ENCODE measurements around the gene ECHDC3. TPM values are rescaled to one million over a fixed set of nuclear protein-coding genes. Genes with fewer than 3 reads are reported as not detected.

Gene ECHDC3
- total RNA-seq, 1 experiment from 2014 or later, result 13.0 TPM

- Histone ChIP-seq H3K9ac (ENCODE audit: low read length) (no peak overlapping the region), H3K27ac (ENCODE audit: low read depth, low read length) (no peak overlapping the region), H4K20me1 (ENCODE audit: insufficient read depth) (no peaks in the 10 kb centered on the region), H3K36me3 (ENCODE audit: control insufficient read depth in 1 of 2, insufficient read depth in 2 of 2, low read length in 2 of 2) (no peaks in the 10 kb centered on the region), H3K4me3 (replicated peaks in 1 of 2; ENCODE audit: low read depth in 1 of 2, low read length in 2 of 2) (no peak overlapping the region), H2AFZ (ENCODE audit: low read depth, low read length, poor library complexity, severe bottlenecking) (no peak overlapping the region), H3K27me3 (ENCODE audit: insufficient read depth, low read length) (no peaks in the 10 kb centered on the region), H3K9me3 (ENCODE audit: control insufficient read depth in 1 of 2, insufficient read depth in 1 of 2, low read depth in 1 of 2, low read length in 2 of 2) (no peaks in the 10 kb centered on the region), H3K9me2 (ENCODE audit: insufficient read depth) (0 out of 2 replicates have a peak, but pooled peaks cover 2% of the 10 kb centered on the region), H3K4me1 (ENCODE audit: control insufficient read depth in 1 of 2, insufficient read depth in 2 of 2, low read length in 2 of 2) (no peaks in the 10 kb centered on the region), H3K4me2 (ENCODE audit: low read length) (no peak overlapping the region), H3K79me2 (ENCODE audit: insufficient read depth, low read length) (no peaks in the 10 kb centered on the region)
- no peak for ATAC-seq
- CTCF ChIA-PET, result no interaction called here
- no peak for DNase-seq (ENCODE audit: low read depth, low spot score)
- POLR2A ChIA-PET, result no interaction called here
- no TSS peak for BruUV-seq (replicated peaks)
- intact Hi-C loops (cut with micrococcal nuclease), result no loop called here
- RAD21 ChIA-PET (ENCODE audit: low non-redundant PET in 1 of 2, low total read pairs in 2 of 2, uncharacterized antibody in 2 of 2, unreplicated experiment in 2 of 2), result no interaction called here
- TF ChIP-seq ATF3 (IDR thresholded peaks at IDR 0.05), result no peak
- no peak for TF ChIP-seq MAX (IDR thresholded peaks at IDR 0.05)
- TF ChIP-seq CEBPB (IDR thresholded peaks at IDR 0.05; ENCODE audit: low read depth), result no peak
These were observed 21.3 kb downstream of the ECHDC3 start for GRCh38 chr10:11763501-11763861.

GRCh38 chr10:11765141-11765540 lies 23.0 kb downstream of the ECHDC3 start:
- H3K9me2 ChIP-seq (ENCODE audit: insufficient read depth), result 0 out of 2 replicates have a peak, but pooled peaks cover 2% of the 10 kb centered on the region
- H2AFZ ChIP-seq (ENCODE audit: low read depth, low read length, poor library complexity, severe bottlenecking), result no peak overlapping the region
- H3K9me3 ChIP-seq (ENCODE audit: control insufficient read depth in 1 of 2, insufficient read depth in 1 of 2, low read depth in 1 of 2, low read length in 2 of 2), result no peaks in the 10 kb centered on the region
- no TSS peak for BruUV-seq (replicated peaks)
- H3K9ac ChIP-seq (ENCODE audit: low read length), result no peak overlapping the region
- H4K20me1 ChIP-seq (ENCODE audit: insufficient read depth), result no peaks in the 10 kb centered on the region
- ChIA-PET CTCF (no interaction called here), POLR2A (no interaction called here), RAD21 (ENCODE audit: low non-redundant PET in 1 of 2, low total read pairs in 2 of 2, uncharacterized antibody in 2 of 2, unreplicated experiment in 2 of 2) (no interaction called here)
- H3K27me3 ChIP-seq (ENCODE audit: insufficient read depth, low read length), result no peaks in the 10 kb centered on the region
- TF ChIP-seq ZBTB33 (IDR thresholded peaks at IDR 0.05; ENCODE audit: extremely low read depth, insufficient replicate concordance, low read length), result no peak
- no peak for TF ChIP-seq CEBPB (IDR thresholded peaks at IDR 0.05; ENCODE audit: low read depth)
- no peak for TF ChIP-seq RAD21 (IDR thresholded peaks at IDR 0.05; ENCODE audit: low read depth)
- no peak overlapping the region for H3K4me3 ChIP-seq (replicated peaks in 1 of 2; ENCODE audit: low read depth in 1 of 2, low read length in 2 of 2)
- no peaks in the 10 kb centered on the region for H3K36me3 ChIP-seq (ENCODE audit: control insufficient read depth in 1 of 2, insufficient read depth in 2 of 2, low read length in 2 of 2)
- no peaks in the 10 kb centered on the region for H3K4me1 ChIP-seq (ENCODE audit: control insufficient read depth in 1 of 2, insufficient read depth in 2 of 2, low read length in 2 of 2)
- DNase-seq (ENCODE audit: low read depth, low spot score) (no peak), ATAC-seq (no peak)
- H3K4me2 ChIP-seq (ENCODE audit: low read length), result no peak overlapping the region
- H3K79me2 ChIP-seq (ENCODE audit: insufficient read depth, low read length), result no peaks in the 10 kb centered on the region
- intact Hi-C loops (cut with micrococcal nuclease), result no loop called here
- H3K27ac ChIP-seq (ENCODE audit: low read depth, low read length), result no peak overlapping the region
